GM23338 (cell line): Measurements from ENCODE around the gene FAM13C.

Experiments
- CREB1 ChIP-seq: fragments of 250-450 bp; sonication (Bioruptor Pico); IDR thresholded peaks from 2 replicates; pipeline ENCODE4 v1.5.0; 2020; ENCODE audit warnings: low read depth, mild to moderate bottlenecking, moderate library complexity
- EZH2 ChIP-seq: fragments of 200-600 bp; sonication (generic); IDR thresholded peaks from one replicate; pipeline ENCODE4 v1.8.0; 2017; ENCODE audit warnings: antibody characterized with exemption, mild to moderate bottlenecking, low read depth; ENCODE audit not compliant: unreplicated experiment
- EZH2phosphoT487 ChIP-seq: fragments of 200-600 bp; sonication (generic); IDR thresholded peaks from one replicate; pipeline ENCODE4 v1.8.1; 2018; ENCODE audit warnings: antibody characterized with exemption; ENCODE audit not compliant: unreplicated experiment
- JUNB ChIP-seq: IDR thresholded peaks from one replicate; pipeline ENCODE4 v1.6.1; 2016; ENCODE audit warnings: antibody characterized with exemption; ENCODE audit not compliant: unreplicated experiment
- NANOG ChIP-seq: IDR thresholded peaks from 2 replicates; pipeline ENCODE4 v1.6.1; 2016; ENCODE audit warnings: antibody characterized with exemption, borderline replicate concordance
- POLR2AphosphoS5 ChIP-seq: IDR thresholded peaks from 2 replicates; pipeline ENCODE4 v1.6.1; 2016; ENCODE audit warnings: antibody characterized with exemption, low read depth
- STAT1 ChIP-seq: IDR thresholded peaks from one replicate; pipeline ENCODE4 v1.6.1; 2016; ENCODE audit warnings: antibody characterized with exemption; ENCODE audit not compliant: unreplicated experiment
- ZNF114 ChIP-seq: fragments of 250-450 bp; sonication (Bioruptor Pico); IDR thresholded peaks from 2 replicates; pipeline ENCODE4 v1.5.0; 2020; ENCODE audit warnings: mild to moderate bottlenecking, moderate library complexity
- ZNF331 ChIP-seq: fragments of 250-450 bp; sonication (Bioruptor Pico); IDR thresholded peaks from 2 replicates; pipeline ENCODE4 v1.5.0; 2020; ENCODE audit warnings: low read depth, mild to moderate bottlenecking, moderate library complexity
- TF ChIP-seq, protein P1 (sequence below), 2 experiments: fragments of 200-600 bp in 1 of 2; sonication (generic) in 1 of 2; conservative IDR thresholded peaks; 2 replicates each; pipeline versions ENCODE4 v1.5.1 to v1.6.1; 2016 to 2017; ENCODE audit warnings: antibody characterized with exemption in 2 of 2, low read depth in 2 of 2, mild to moderate bottlenecking in 2 of 2, moderate library complexity in 1 of 2
- TF ChIP-seq, protein P2 (sequence below): IDR thresholded peaks from one replicate; pipeline ENCODE4 v1.6.1; 2018; ENCODE audit warnings: antibody characterized with exemption; ENCODE audit not compliant: unreplicated experiment
- TF ChIP-seq, protein P3 (sequence below): IDR thresholded peaks from 2 replicates; pipeline ENCODE4 v1.6.1; 2016; ENCODE audit warnings: antibody characterized with exemption

DNA sequence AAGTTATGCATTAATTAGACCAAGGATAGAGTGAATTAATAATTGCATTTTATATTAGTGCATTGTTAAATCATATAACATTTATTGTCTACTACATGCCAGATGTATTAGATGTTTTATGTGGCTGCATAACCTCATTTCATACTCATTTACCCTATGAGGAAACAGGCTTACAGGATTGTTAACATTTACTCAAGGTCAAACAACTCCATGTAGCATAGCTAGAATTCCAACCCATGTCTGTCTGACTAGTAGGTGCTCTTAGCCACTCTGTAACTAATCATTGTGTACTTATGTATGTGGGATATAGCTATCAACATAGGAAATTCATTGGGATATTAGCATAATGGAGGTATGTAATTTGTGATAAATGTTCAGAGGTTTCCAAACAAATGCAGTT lies 139.6 kb downstream of the FAM13C start:
- TF ChIP-seq CREB1 (no peak), EZH2 (no peak), POLR2AphosphoS5 (no peak), NANOG (no peak), EZH2phosphoT487 (no peak), ZNF331 (CRISPR knock-in tag) (no peak), ZNF114 (CRISPR knock-in tag) (no peak), JUNB (no peak), STAT1 (no peak)
- TF ChIP-seq, protein P1, sequence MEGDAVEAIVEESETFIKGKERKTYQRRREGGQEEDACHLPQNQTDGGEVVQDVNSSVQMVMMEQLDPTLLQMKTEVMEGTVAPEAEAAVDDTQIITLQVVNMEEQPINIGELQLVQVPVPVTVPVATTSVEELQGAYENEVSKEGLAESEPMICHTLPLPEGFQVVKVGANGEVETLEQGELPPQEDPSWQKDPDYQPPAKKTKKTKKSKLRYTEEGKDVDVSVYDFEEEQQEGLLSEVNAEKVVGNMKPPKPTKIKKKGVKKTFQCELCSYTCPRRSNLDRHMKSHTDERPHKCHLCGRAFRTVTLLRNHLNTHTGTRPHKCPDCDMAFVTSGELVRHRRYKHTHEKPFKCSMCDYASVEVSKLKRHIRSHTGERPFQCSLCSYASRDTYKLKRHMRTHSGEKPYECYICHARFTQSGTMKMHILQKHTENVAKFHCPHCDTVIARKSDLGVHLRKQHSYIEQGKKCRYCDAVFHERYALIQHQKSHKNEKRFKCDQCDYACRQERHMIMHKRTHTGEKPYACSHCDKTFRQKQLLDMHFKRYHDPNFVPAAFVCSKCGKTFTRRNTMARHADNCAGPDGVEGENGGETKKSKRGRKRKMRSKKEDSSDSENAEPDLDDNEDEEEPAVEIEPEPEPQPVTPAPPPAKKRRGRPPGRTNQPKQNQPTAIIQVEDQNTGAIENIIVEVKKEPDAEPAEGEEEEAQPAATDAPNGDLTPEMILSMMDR (conservative IDR thresholded peaks at IDR 0.05; ENCODE audit: low read depth in 2 of 2): no peak
- TF ChIP-seq, protein P2, sequence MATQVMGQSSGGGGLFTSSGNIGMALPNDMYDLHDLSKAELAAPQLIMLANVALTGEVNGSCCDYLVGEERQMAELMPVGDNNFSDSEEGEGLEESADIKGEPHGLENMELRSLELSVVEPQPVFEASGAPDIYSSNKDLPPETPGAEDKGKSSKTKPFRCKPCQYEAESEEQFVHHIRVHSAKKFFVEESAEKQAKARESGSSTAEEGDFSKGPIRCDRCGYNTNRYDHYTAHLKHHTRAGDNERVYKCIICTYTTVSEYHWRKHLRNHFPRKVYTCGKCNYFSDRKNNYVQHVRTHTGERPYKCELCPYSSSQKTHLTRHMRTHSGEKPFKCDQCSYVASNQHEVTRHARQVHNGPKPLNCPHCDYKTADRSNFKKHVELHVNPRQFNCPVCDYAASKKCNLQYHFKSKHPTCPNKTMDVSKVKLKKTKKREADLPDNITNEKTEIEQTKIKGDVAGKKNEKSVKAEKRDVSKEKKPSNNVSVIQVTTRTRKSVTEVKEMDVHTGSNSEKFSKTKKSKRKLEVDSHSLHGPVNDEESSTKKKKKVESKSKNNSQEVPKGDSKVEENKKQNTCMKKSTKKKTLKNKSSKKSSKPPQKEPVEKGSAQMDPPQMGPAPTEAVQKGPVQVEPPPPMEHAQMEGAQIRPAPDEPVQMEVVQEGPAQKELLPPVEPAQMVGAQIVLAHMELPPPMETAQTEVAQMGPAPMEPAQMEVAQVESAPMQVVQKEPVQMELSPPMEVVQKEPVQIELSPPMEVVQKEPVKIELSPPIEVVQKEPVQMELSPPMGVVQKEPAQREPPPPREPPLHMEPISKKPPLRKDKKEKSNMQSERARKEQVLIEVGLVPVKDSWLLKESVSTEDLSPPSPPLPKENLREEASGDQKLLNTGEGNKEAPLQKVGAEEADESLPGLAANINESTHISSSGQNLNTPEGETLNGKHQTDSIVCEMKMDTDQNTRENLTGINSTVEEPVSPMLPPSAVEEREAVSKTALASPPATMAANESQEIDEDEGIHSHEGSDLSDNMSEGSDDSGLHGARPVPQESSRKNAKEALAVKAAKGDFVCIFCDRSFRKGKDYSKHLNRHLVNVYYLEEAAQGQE: no peak
- TF ChIP-seq, protein P3, sequence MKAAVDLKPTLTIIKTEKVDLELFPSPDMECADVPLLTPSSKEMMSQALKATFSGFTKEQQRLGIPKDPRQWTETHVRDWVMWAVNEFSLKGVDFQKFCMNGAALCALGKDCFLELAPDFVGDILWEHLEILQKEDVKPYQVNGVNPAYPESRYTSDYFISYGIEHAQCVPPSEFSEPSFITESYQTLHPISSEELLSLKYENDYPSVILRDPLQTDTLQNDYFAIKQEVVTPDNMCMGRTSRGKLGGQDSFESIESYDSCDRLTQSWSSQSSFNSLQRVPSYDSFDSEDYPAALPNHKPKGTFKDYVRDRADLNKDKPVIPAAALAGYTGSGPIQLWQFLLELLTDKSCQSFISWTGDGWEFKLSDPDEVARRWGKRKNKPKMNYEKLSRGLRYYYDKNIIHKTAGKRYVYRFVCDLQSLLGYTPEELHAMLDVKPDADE: no peak
